OCI-LY3 (cell line): ENCODE results near the gene ASXL1.
"Not testable (repeated sequence)": the region's sequence is repeated elsewhere in the genome, so short reads cannot be mapped to it uniquely, and the experiment has no call there.

Experiments
- H2AFZ ChIP-seq: fragments of 200-600, 300-600 bp; shearing (Covaris generic); 2 replicates; pipeline ENCODE4 v1.6.0; 2014; ENCODE audit warnings: antibody characterized with exemption, low read depth, low read length
- H3K27ac ChIP-seq: fragments of 200-600, 300-600 bp; sonication (generic); 2 replicates; pipeline ENCODE4 v1.5.1; 2014; ENCODE audit warnings: mild to moderate bottlenecking, low read length, moderate library complexity, mixed read lengths
- H3K27me3 ChIP-seq: fragments of 200-600, 300-600 bp; sonication (generic); 2 replicates; pipeline ENCODE4 v1.6.1; 2014; ENCODE audit warnings: low read depth, low read length, mixed read lengths
- H3K36me3 ChIP-seq: fragments of 200-600, 300-600 bp; sonication (generic); replicated peaks from 2 replicates; pipeline ENCODE3; 2014; ENCODE audit warnings: low read depth, low read length, mixed read lengths
- H3K4me1 ChIP-seq: fragments of 300-600, 200-600 bp; sonication (generic); 2 replicates; pipeline ENCODE4 v1.6.1; 2014; ENCODE audit warnings: low read length, mixed read lengths
- H3K4me2 ChIP-seq: fragments of 200-600, 300-600 bp; sonication (generic); 2 replicates; pipeline ENCODE4 v1.6.1; 2014; ENCODE audit warnings: low read length, mixed read lengths
- H3K4me3 ChIP-seq: fragments of 300-600, 200-600 bp; sonication (generic); 2 replicates; pipeline ENCODE4 v1.5.1; 2014; ENCODE audit warnings: antibody characterized with exemption, mild to moderate bottlenecking, low read length, moderate library complexity
- H3K79me2 ChIP-seq: fragments of 300-600, 200-600 bp; shearing (Covaris generic); 2 replicates; pipeline ENCODE4 v1.6.1; 2014; ENCODE audit warnings: mild to moderate bottlenecking, low read length, mixed read lengths
- H3K9ac ChIP-seq: fragments of 300-600, 200-600 bp; shearing (Covaris generic); 2 replicates; pipeline ENCODE4 v1.6.0; 2014; ENCODE audit warnings: mild to moderate bottlenecking, low read length, moderate library complexity
- H3K9me3 ChIP-seq: fragments of 200-600, 300-600 bp; shearing (Covaris generic); 2 replicates; pipeline ENCODE4 v1.6.1; 2014; ENCODE audit warnings: low read length, mixed read lengths; ENCODE audit not compliant: insufficient read depth
- H4K20me1 ChIP-seq: fragments of 200-600, 300-600 bp; sonication (generic); 2 replicates; pipeline ENCODE4 v1.6.1; 2016; ENCODE audit warnings: low read length, mixed read lengths; ENCODE audit not compliant: insufficient read depth
- EZH2phosphoT487 ChIP-seq: fragments of 200-600 bp; shearing (Covaris generic); IDR thresholded peaks from 2 replicates; pipeline ENCODE4 v1.6.1; 2018; ENCODE audit warnings: antibody characterized with exemption, mixed run types, low read depth
- TF ChIP-seq, protein P1 (sequence below): fragments of 200-600, 300-600 bp; sonication (generic); IDR thresholded peaks from 2 replicates; pipeline ENCODE4 v1.5.1; 2014; ENCODE audit warnings: antibody characterized with exemption, low read length, low read depth

The ASXL1 gene

GRCh38 chr20:32465092-32465900, 107.2 kb downstream of the ASXL1 start:
- no peak overlapping the region for H3K4me2 ChIP-seq

DNA sequence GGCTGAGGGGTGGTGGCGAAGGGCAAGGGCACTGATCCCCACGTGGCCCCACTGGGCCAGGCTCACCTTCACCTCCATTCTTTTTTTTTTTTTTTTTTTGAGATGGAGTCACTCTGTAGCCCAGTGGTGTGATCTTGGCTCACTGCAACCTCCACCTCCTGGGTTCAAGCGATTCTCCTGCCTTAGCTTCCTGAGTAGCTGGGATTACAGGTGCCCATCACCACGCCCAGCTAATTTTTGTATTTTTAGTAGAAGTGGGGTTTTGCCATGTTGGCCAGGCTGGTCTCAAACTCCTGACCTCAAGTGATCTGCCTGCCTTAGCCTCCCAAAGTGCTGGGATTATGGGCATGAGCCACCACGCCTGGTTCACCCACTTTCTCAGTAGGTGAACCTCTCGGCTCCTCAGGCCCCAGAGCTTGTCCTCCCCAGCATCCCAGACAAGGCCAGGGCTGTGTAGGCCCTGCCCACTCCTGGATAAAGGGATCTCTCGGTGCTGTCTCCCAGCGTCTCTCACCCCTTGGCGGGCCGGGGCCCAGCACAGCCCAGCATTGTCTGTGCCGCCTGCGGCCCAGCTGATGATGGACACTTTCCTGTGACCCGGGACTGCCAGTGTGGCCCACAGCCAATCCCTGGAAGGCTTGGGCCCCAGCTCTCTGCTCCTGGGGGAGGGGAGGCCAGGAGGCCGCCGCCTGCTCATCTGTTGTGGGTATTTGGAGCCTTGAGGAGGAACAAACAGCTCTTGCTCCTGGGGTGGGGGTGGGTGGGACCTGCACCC, 108.0 kb downstream of the ASXL1 start:
- H4K20me1 ChIP-seq, H3K36me3 ChIP-seq, H3K27ac ChIP-seq, H3K27me3 ChIP-seq, H3K79me2 ChIP-seq, H3K9ac ChIP-seq, H3K9me3 ChIP-seq, H3K4me2 ChIP-seq, H3K4me1 ChIP-seq, H2AFZ ChIP-seq, H3K4me3 ChIP-seq: not testable (repeated sequence)

More at GRCh38 chr20:32465092-32465900, 107.2 kb downstream of the ASXL1 start:
- no peak for TF ChIP-seq EZH2phosphoT487
- TF ChIP-seq, protein P1, sequence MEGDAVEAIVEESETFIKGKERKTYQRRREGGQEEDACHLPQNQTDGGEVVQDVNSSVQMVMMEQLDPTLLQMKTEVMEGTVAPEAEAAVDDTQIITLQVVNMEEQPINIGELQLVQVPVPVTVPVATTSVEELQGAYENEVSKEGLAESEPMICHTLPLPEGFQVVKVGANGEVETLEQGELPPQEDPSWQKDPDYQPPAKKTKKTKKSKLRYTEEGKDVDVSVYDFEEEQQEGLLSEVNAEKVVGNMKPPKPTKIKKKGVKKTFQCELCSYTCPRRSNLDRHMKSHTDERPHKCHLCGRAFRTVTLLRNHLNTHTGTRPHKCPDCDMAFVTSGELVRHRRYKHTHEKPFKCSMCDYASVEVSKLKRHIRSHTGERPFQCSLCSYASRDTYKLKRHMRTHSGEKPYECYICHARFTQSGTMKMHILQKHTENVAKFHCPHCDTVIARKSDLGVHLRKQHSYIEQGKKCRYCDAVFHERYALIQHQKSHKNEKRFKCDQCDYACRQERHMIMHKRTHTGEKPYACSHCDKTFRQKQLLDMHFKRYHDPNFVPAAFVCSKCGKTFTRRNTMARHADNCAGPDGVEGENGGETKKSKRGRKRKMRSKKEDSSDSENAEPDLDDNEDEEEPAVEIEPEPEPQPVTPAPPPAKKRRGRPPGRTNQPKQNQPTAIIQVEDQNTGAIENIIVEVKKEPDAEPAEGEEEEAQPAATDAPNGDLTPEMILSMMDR: no peak
- Histone ChIP-seq H3K27me3 (no peaks in the 10 kb centered on the region), H3K27ac (no peak overlapping the region), H3K9ac (no peak overlapping the region), H3K4me1 (no peaks in the 10 kb centered on the region), H3K9me3 (no peaks in the 10 kb centered on the region), H3K79me2 (no peaks in the 10 kb centered on the region), H3K36me3 (no peaks in the 10 kb centered on the region), H3K4me3 (no peak overlapping the region), H4K20me1 (no peaks in the 10 kb centered on the region), H2AFZ (no peak overlapping the region)

- Histone ChIP-seq H3K27ac (no peak overlapping the region), H3K79me2 (no peaks in the 10 kb centered on the region), H3K36me3 (no peaks in the 10 kb centered on the region), H3K9me3 (no peaks in the 10 kb centered on the region), H2AFZ (no peak overlapping the region), H3K4me2 (no peak overlapping the region), H3K9ac (no peak overlapping the region), H4K20me1 (no peaks in the 10 kb centered on the region), H3K27me3 (no peaks in the 10 kb centered on the region), H3K4me1 (no peaks in the 10 kb centered on the region), H3K4me3 (no peak overlapping the region)
- no peak for TF ChIP-seq EZH2phosphoT487
- TF ChIP-seq, protein P1: no peak
Measured at GRCh38 chr20:32466739-32467505, 108.8 kb downstream of the ASXL1 start.

DNA sequence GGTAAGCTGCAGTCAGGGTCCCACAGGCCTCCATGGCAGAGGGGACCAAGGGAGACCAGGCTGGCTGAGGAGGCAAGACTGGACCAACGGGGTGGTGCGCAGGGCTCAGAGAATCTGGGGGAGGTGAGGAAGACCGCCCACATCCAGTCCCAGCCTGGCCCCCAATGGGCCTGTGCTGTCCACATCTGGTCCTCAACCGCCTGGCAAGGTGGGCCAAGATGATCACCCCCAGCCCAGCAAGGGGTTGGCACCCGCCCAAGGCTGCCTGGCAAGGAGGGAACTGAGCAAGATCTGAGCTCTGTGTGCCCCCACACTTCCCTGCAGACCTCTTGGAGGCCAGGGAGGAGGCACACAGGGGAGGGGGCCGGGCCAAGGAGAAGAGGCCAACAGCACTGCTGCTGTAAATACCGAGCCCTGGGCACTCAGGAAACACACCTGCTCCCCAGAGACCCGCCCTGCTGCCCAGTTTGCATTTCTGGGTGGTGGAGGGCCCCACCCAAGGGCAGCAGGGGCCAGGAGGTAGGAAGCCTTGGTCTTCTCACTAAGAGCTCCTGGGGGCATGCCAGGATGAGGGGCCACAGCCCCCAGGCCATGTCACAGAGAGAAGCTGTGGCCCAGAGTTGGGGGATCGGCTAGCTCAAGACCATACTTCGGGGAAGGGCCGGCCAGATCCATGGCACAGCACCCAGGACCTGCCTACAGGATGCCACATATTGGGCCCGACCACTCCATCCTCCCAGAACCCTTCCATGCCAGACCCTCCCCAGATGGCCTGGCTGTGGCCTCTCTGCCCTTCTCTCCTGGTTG, 109.6 kb downstream of the ASXL1 start:
- H4K20me1 ChIP-seq: no peaks in the 10 kb centered on the region
- H3K4me1 ChIP-seq: no peaks in the 10 kb centered on the region
- H3K27me3 ChIP-seq: no peaks in the 10 kb centered on the region
- H3K36me3 ChIP-seq: no peaks in the 10 kb centered on the region
- H3K9ac ChIP-seq: no peak overlapping the region
- H3K79me2 ChIP-seq: no peaks in the 10 kb centered on the region
- no peak overlapping the region for H3K4me2 ChIP-seq
- no peak overlapping the region for H2AFZ ChIP-seq
- no peak for TF ChIP-seq EZH2phosphoT487
- no peak overlapping the region for H3K27ac ChIP-seq
- H3K4me3 ChIP-seq: no peak overlapping the region
- no peaks in the 10 kb centered on the region for H3K9me3 ChIP-seq
